ENCODE results near the gene STX7.

STX7 gene

GRCh38 chr6:132414761-132415160, 98.2 kb downstream of the STX7 start:
- H3K4me3 ChIP-seq (ENCODE audit: low read depth, low read length): no peak overlapping the region
- TF ChIP-seq MAX (IDR thresholded peaks at IDR 0.05; ENCODE audit: low read depth, low read length) (no peak), POLR2A (IDR thresholded peaks at IDR 0.05; ENCODE audit: extremely low read depth, insufficient read length) (no peak), CTCF (IDR thresholded peaks at IDR 0.05; ENCODE audit: low read depth, low read length) (no peak), MYC (IDR thresholded peaks at IDR 0.05; ENCODE audit: low read depth, low read length) (no peak)
- no peak for DNase-seq (ENCODE audit: low read depth)

- no peak overlapping the region for H3K4me3 ChIP-seq (ENCODE audit: low read depth, low read length)
- no peak for DNase-seq (ENCODE audit: low read depth)
- TF ChIP-seq CTCF (IDR thresholded peaks at IDR 0.05; ENCODE audit: low read depth, low read length) (no peak), POLR2A (IDR thresholded peaks at IDR 0.05; ENCODE audit: extremely low read depth, insufficient read length) (no peak), MYC (IDR thresholded peaks at IDR 0.05; ENCODE audit: low read depth, low read length) (no peak), MAX (IDR thresholded peaks at IDR 0.05; ENCODE audit: low read depth, low read length) (no peak)
These were observed 98.6 kb downstream of the STX7 start for GRCh38 chr6:132414322-132414721.

GRCh38 chr6:132413499-132413802, 99.5 kb downstream of the STX7 start:
- TF ChIP-seq MYC (IDR thresholded peaks at IDR 0.05; ENCODE audit: low read depth, low read length): no peak
- no peak for TF ChIP-seq CTCF (IDR thresholded peaks at IDR 0.05; ENCODE audit: low read depth, low read length)
- TF ChIP-seq POLR2A (IDR thresholded peaks at IDR 0.05; ENCODE audit: extremely low read depth, insufficient read length): no peak
- no peak for TF ChIP-seq MAX (IDR thresholded peaks at IDR 0.05; ENCODE audit: low read depth, low read length)
- no peak overlapping the region for H3K4me3 ChIP-seq (ENCODE audit: low read depth, low read length)
- no peak for DNase-seq (ENCODE audit: low read depth)

- no peak for DNase-seq (ENCODE audit: low read depth)
- no peak overlapping the region for H3K4me3 ChIP-seq (ENCODE audit: low read depth, low read length)
- TF ChIP-seq CTCF (IDR thresholded peaks at IDR 0.05; ENCODE audit: low read depth, low read length) (no peak), MYC (IDR thresholded peaks at IDR 0.05; ENCODE audit: low read depth, low read length) (no peak), MAX (IDR thresholded peaks at IDR 0.05; ENCODE audit: low read depth, low read length) (no peak), POLR2A (IDR thresholded peaks at IDR 0.05; ENCODE audit: extremely low read depth, insufficient read length) (no peak)
These were observed 100.0 kb downstream of the STX7 start for GRCh38 chr6:132412656-132413498.

- H3K4me3 ChIP-seq (ENCODE audit: low read depth, low read length): no peak overlapping the region
- DNase-seq (ENCODE audit: low read depth): no peak
- TF ChIP-seq MAX (IDR thresholded peaks at IDR 0.05; ENCODE audit: low read depth, low read length): no peak
- no peak for TF ChIP-seq CTCF (IDR thresholded peaks at IDR 0.05; ENCODE audit: low read depth, low read length)
- TF ChIP-seq MYC (IDR thresholded peaks at IDR 0.05; ENCODE audit: low read depth, low read length): no peak
- no peak for TF ChIP-seq POLR2A (IDR thresholded peaks at IDR 0.05; ENCODE audit: extremely low read depth, insufficient read length)
These were observed 101.6 kb downstream of the STX7 start for GRCh38 chr6:132411296-132411695.
